Measurements from ENCODE around the gene SYT2.
"Not testable (repeated sequence)": the region's sequence is repeated elsewhere in the genome, so short reads cannot be mapped to it uniquely, and the experiment has no call there.

The SYT2 gene

GRCh38 chr1:202644219-202645096 lies 65.8 kb downstream of the SYT2 start:
- in situ Hi-C loops (cut with HindIII; ENCODE audit: low sequenced_read_pairs), result no loop called here

- in situ Hi-C loops (cut with HindIII; ENCODE audit: low sequenced_read_pairs), result no loop called here
These were observed 66.6 kb downstream of the SYT2 start for GRCh38 chr1:202643397-202644218.

- in situ Hi-C loops (cut with HindIII; ENCODE audit: low sequenced_read_pairs), result no loop called here
These were observed 67.5 kb downstream of the SYT2 start for GRCh38 chr1:202642619-202643291.

GRCh38 chr1:202642212-202642611 lies 68.0 kb downstream of the SYT2 start:
- in situ Hi-C loops (cut with HindIII; ENCODE audit: low sequenced_read_pairs), result no loop called here

- in situ Hi-C loops (cut with HindIII; ENCODE audit: low sequenced_read_pairs), result no loop called here
These were observed 70.8 kb downstream of the SYT2 start for GRCh38 chr1:202639500-202639899.

GRCh38 chr1:202638701-202639305 lies 71.5 kb downstream of the SYT2 start:
- in situ Hi-C loops (cut with HindIII; ENCODE audit: low sequenced_read_pairs), result not testable (repeated sequence)

GRCh38 chr1:202638019-202638700 lies 72.1 kb downstream of the SYT2 start:
- in situ Hi-C loops (cut with HindIII; ENCODE audit: low sequenced_read_pairs), result no loop called here

- in situ Hi-C loops (cut with HindIII; ENCODE audit: low sequenced_read_pairs), result not testable (repeated sequence)
These were observed 72.8 kb downstream of the SYT2 start for GRCh38 chr1:202637321-202638018.

GRCh38 chr1:202636171-202636570 lies 74.1 kb downstream of the SYT2 start:
- in situ Hi-C loops (cut with HindIII; ENCODE audit: low sequenced_read_pairs), result not testable (repeated sequence)

- in situ Hi-C loops (cut with HindIII; ENCODE audit: low sequenced_read_pairs), result no loop called here
These were observed 78.0 kb downstream of the SYT2 start for GRCh38 chr1:202632241-202632640.

- in situ Hi-C loops (cut with HindIII; ENCODE audit: low sequenced_read_pairs), result no loop called here
These were observed 79.0 kb downstream of the SYT2 start for GRCh38 chr1:202631076-202631923.

- in situ Hi-C loops (cut with HindIII; ENCODE audit: low sequenced_read_pairs), result no loop called here
These were observed 79.7 kb downstream of the SYT2 start for GRCh38 chr1:202630541-202630940.

- in situ Hi-C loops (cut with HindIII; ENCODE audit: low sequenced_read_pairs), result not testable (repeated sequence)
These were observed 80.2 kb downstream of the SYT2 start for GRCh38 chr1:202630096-202630495.

- in situ Hi-C loops (cut with HindIII; ENCODE audit: low sequenced_read_pairs), result not testable (repeated sequence)
These were observed 80.9 kb downstream of the SYT2 start for GRCh38 chr1:202629257-202629811.

- in situ Hi-C loops (cut with HindIII; ENCODE audit: low sequenced_read_pairs), result no loop called here
These were observed 81.5 kb downstream of the SYT2 start for GRCh38 chr1:202628646-202629215.

- in situ Hi-C loops (cut with HindIII; ENCODE audit: low sequenced_read_pairs), result no loop called here
These were observed 82.3 kb downstream of the SYT2 start for GRCh38 chr1:202627841-202628565.

GRCh38 chr1:202627036-202627435 lies 83.2 kb downstream of the SYT2 start:
- in situ Hi-C loops (cut with HindIII; ENCODE audit: low sequenced_read_pairs), result not testable (repeated sequence)

Data from endothelial cell of hepatic sinusoid (primary cell).